ENCODE measurements around the gene ATAD3A.
A peak's percentile ranks its signal among the peaks of the same experiment; 100 is the strongest.
"Not testable (repeated sequence)": the region's sequence is repeated elsewhere in the genome, so short reads cannot be mapped to it uniquely, and the experiment has no call there.

The ATAD3A gene

GRCh38 chr1:1490633-1491230, 21.2 kb upstream of the ATAD3A start:
- DNase-seq: no peak

GRCh38 chr1:1491601-1492000, 20.4 kb upstream of the ATAD3A start:
- DNase-seq: no peak

DNA sequence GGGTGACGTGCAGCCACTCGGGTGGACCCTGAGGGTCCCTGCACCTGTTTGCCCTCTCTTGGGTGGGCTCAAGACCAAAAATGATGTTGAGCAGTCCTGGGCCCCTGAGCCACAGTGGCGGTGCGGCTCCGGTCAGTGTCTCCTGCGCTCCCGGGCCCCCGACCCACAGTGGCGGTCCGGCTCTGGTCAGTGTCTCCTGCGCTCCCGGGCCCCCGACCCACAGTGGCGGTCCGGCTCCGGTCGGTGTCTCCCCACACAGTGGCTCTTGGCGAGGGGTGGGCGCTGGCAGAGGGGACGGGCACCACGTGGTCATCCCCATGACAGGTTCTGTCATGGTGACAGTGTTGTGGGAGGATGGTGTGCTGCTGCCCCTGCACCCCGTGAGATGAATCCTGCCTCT, 17.7 kb upstream of the ATAD3A start:
- DNase-seq: not testable (repeated sequence)

DNA sequence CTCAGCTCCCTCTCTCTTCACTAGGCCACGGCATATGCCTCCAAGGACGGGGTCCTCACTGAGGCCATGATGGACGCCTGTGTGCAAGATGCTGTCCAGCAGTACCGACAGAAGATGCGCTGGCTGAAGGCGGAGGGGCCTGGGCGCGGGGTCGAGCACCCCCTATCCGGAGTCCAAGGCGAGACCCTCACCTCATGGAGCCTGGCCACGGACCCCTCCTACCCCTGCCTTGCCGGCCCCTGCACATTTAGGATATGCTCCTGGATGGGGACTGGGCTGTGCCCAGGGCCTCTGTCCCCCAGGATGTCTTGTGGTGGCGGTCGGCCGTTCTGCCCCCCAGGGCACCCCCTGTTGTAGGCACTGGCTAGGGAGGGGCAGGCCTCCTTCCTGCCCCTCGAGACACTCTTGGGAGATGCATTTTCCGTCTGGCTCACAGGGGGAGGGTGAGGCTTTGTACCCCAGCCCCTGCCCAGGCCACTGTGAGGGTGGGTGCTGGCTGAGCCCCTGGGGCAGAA, 16.4 kb upstream of the ATAD3A start:
- DNase-seq: not testable (repeated sequence)

DNA sequence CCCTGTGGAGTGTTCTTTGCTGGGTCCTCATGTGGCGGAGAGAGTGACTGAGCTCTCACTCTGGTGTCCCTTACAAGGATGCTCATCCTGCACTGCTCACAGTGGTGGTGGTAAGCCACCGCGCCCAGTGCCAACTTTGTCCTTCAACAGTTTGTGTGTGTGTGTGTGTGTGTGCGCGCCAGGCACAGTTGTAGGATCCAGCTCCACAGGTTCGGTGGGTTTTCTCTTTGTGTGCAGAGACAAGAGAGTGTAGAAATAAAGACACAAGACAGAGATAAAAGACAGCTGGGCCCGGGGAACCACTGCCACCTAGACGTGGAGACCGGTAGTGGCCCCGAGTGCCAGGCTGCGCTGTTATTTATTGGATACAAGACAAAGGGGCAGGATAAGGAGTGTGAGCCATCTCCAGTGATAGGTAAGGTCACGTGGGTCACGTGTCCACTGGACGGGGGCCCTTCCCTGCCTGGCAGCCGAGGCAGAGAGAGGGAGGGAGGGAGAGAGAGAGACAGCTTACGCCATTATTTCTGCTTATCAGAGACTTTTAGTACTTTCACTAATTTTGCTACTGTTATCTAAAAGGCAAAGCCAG, 7.1 kb upstream of the ATAD3A start:
- peak; percentile 44 to 68 (median 61) for DNase-seq

- DNase-seq: not testable (repeated sequence)
These were observed 6.6 kb upstream of the ATAD3A start for GRCh38 chr1:1505366-1505798.

GRCh38 chr1:1505801-1506200, 6.2 kb upstream of the ATAD3A start:
- DNase-seq: not testable (repeated sequence)

DNA sequence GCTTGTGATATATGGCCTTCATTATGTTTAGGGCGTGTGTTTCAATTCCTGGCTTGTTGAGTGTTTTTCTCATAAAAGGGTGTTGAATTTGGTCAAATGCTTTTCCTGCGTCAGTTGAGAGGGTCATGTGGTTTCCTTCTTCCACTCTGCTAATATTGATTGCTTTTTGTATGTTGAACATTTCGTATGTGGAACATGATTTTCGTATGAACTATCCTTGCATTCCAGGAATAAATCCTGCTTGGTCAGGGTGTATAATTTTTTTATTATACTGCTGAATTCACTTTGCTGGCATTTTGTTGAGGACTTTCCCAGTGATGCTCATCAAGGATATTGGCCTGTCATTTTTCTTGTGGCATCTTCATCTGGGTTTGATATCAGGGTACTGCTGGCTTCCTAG, 4.7 kb upstream of the ATAD3A start:
- DNase-seq: no peak

DNA sequence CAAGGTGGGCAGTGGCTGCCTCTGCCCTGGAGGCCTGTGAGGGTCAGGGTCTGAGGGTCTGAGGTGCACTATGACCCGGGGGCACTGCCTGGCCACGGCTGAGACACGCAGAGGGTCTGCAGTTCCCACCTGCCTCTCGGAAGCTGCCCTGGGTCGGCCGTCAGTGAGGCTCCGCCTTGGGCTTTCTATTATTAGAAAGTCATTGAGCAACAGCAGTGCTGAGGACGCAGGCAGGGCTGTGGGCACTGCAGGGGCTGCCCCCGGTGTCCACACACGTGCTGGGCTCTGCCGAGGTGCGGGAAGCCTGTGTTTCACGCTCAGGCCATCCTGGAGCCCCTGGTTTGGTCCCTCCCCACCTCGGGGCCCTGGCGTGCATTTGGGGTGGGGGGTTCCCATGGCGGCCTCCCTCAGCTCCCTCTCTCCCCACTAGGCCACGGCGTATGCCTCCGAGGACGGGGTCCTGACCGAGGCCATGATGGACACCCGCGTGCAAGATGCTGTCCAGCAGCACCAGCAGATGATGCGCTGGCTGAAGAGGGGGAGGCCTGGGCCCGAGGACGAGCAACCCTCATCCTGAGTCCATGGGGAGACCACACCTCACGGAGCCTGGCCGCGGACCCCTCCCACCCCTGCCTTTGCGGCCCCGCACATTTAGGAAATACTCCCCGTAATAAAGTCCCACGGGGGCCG, 3.0 kb upstream of the ATAD3A start:
- DNase-seq: not testable (repeated sequence)

DNA sequence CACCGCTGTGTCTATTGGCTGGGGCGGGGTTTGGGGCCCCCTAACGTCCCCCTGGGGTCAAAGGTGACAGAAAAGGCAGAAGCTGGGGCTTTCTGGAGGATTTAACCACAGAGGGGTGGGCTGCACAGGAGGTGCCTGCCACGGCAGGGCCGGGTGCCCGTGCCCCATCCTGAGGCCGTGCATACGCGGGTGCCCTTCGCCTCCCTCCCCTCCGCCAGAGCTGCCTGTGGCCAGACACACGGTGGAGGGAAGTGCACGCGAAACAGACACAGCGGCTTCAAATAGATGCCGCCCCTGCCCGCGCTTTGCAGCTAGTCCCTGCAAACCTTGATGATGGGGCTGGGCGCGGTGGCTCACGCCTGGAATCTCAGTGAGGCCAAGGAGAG, 2.5 kb upstream of the ATAD3A start:
- DNase-seq: not testable (repeated sequence)

- DNase-seq: no peak
These were observed 940 bp upstream of the ATAD3A start for GRCh38 chr1:1510912-1511532.

DNA sequence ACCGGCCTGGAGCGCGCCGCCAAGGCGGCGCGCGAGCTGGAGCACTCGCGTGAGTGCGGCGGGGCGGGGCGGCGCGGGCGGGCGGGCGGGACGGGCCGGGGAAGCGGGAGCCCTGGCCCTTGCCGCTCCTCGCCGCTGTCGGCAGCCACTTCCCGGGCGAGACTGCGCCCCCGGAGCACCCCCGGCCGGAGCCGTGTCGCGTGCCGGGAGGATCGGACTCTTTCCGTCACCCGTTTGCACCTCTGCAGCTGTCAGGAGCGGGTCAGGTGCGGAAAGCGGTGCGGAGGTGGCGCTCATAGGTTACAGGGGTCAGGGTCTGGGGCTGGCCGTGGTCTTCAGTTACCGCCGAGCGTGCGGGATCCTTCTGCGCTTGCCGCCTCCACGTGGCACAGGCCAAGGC, 463 bp downstream of the ATAD3A start:
- peak in 1 of 5 donors; percentile 23 for DNase-seq

DNA sequence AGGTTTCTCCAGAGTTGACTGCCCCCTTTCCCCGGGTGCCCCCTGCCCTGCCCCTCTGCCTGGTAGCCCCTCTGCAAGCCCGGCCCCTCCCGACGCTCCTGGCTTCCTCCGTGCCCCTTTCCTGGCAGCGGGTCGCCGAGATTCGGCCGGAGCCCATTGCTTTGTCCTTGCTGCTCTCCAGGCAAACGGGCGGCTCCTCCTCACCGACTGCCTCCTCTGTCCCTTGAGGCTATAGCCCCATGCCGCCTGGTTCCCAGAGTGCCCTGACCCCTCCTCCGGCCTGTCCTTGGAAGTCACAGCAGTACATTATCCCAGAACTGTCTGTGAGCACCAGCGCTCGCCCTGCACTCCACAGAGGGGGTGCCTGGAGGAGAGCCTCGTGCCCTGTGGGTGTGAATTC, 1.7 kb downstream of the ATAD3A start:
- DNase-seq: not testable (repeated sequence)

DNA sequence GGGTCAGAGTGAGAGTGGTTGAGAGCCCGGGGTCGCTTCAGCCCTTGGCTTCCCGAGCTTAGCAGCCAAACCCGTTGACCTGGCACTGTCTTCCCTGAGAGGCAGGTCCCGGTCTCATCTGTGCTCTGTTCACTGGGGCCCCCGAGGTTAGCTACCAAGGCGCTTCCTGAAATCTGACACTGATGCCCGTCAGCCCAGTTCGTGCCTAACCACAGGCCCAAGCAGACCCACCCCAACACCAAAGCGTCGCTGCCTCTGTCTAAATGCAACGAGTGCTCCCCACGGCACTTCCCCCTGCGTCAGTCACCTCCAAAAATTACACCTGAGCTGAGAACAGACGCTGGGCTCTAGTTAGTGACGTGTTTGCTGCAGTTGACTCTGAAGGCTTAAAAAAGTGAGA, 2.4 kb downstream of the ATAD3A start:
- not testable (repeated sequence) for DNase-seq

DNA sequence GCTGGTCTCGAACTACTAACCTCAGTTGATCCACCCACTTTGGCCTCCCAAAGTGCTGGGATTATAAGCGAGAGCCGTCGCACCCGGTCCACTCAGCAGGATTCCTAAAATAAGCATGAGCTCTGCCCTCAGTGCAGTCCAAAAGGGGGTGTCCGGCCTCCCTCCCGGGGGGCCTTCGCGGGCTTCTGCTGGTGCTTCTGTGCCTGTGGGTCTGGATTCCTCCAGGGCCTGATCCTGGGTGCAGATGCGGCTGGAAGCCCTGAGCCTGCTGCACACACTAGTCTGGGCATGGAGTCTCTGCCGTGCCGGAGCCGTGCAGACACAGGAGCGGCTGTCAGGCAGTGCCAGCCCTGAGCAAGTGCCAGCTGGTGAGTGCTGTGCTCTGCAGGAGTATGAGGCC, 5.0 kb downstream of the ATAD3A start:
- not testable (repeated sequence) for DNase-seq

DNA sequence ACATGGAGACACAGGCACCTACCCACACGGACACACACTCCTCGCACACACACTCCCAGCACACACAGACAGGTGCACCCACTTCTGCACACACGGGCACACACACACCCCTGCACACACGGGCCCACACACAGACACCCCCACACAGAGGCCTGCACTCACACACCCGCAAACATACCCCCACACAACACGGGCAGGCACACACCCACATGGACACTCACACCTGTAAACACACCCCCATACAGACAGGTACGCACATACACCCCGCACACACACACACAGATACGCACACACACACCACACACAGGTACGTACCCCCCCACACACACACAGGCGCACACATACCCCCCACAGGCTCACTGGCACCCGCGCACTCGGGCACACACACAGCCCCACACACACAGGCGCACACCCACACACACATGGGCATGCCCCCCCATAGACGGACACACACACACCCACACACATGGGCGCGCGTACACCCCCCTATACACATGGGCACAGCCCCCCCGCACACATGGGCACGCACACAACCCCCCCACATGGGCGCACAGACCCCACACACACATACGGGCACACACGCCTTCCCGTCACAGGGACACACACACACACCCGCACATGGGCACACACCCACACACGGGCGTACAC, 6.1 kb downstream of the ATAD3A start:
- DNase-seq: no peak

DNA sequence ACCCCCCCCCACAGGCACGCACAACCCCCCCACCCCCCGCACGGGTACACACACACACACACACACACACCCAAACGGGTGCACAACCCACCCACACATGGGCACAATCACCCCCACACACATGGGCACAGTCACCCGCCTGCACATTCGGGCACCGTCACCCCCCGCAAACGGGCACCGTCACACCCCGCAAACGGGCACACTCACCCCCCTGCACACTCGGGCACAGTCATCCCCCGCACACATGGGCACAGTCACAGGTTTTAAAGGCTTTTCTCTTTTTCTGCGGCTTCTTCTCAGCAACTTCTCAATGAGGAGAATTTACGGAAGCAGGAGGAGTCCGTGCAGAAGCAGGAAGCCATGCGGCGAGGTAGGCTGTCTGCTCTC, 6.7 kb downstream of the ATAD3A start:
- DNase-seq: not testable (repeated sequence)

- not testable (repeated sequence) for DNase-seq
These were observed 8.0 kb downstream of the ATAD3A start for GRCh38 chr1:1519805-1520505.

GRCh38 chr1:1521331-1521730, 9.4 kb downstream of the ATAD3A start:
- DNase-seq: no peak

- not testable (repeated sequence) for DNase-seq
These were observed 10.6 kb downstream of the ATAD3A start for GRCh38 chr1:1522536-1522935.

DNA sequence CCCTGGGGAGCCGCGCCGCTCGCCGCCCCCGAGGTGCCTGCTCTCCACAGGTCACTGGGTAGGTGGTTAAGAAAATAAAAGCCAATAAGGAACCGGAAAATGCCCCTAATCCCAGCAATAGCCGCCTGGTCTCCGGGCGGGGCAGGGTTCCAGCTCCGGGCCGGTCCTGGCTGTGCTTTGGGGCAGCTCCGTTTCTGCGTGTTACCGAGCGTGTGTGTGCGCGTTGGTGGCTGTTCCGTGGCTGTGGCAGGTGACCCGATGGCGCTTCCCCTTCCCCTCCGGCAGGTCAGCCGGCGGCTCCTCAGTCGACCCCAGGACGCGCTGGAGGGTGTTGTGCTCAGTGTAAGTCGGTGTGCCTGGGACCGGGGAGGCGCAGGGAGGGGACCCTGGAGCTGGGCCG, 11.3 kb downstream of the ATAD3A start:
- not testable (repeated sequence) for DNase-seq

- DNase-seq: not testable (repeated sequence)
These were observed 11.7 kb downstream of the ATAD3A start for GRCh38 chr1:1523651-1524050.
